NCI-H128 (cell line): Measurements from ENCODE around the gene FAM3A.

ENCODE experiments used
- DNase-seq: peaks from one replicate; lab custom pipeline; 2025; ENCODE audit not compliant: unreplicated experiment; lab: John Stamatoyannopoulos, UW

The FAM3A gene

DNA sequence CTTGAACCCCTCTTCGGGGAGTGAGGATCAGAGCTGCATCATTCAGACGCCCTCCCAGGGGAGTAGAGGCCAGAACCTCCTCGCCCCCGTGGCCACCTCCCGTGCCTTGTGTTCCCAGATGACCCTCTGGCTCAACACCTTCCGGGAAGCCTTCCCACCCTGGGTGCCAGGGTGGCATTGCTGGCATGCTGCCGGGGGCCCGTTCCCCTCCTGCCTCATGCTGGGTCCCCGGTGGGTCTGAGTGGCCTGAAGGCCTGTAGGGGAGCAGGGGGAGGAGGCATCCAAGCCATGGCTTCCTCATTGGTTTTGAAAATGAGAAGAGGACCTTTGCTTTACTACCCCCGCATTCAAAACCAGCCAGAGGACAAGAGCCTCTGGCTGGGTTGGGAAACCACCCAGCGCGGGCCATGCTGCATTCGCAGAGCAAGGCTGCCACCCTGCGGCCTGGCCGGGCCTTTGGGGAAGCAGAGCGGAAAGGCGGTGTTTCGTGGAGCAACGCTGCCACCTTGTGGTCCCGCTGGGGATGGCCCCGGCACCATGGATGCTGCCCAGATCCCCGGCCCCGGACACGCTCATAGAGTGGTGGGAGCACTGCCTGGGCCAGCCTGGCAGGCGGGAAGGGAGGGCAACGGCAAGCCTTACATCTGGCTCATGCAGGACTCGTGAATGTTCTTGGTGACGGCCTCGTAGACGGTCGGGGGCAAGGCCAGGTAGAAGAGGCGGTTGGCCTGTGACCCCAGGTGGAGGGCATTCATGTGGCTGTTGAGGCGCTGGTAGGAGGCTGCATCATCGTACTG is 18.7 kb upstream of the FAM3A start:
- peak; percentile 70 for DNase-seq

DNA sequence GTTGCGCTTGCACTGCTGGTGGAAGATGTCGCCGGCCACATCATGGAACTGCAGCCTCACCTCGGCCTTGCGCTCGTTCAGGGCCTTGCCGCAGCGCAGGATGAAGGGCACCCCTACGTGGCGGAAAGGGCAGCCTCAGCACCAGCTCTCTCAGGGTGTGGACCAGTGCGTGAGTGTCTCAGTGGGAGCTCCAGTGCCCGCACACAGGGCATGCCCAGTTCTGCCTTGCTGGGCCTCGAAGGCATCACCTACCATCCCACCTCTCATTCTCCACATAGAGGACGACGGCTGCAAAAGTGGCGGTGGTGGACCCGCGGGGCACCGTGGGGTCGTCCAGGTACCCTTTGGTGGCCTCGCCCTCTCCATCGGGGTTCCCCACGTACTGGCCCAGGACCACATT is 16.7 kb upstream of the FAM3A start:
- no peak for DNase-seq

- no peak for DNase-seq
These were observed 15.6 kb upstream of the FAM3A start for GRCh38 chrX:154531626-154532025.

GRCh38 chrX:154530286-154530685 is 14.3 kb upstream of the FAM3A start:
- DNase-seq: no peak

DNA sequence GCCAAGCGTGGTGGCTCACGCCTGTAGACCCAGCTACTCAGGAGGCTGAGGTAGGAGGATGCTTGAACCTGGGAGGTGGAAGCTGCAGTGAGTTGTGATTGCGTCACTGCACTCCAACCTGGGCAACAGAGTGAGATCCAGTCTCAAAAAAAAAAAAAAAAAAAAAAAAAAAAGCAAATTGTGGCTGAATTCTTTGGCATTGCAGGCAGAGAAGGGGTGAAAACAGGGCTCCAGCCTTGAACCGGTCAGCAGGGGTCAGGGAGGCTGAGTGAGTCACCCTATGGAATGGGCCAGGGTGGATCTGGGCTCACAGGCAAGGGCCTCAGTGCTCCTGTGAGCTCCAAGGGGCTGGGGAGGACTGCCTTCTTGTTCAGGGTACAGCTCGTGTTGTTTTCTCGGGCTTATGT is 13.2 kb upstream of the FAM3A start:
- DNase-seq: no peak

GRCh38 chrX:154526901-154527675 is 11.1 kb upstream of the FAM3A start:
- DNase-seq: peak; percentile 29

DNA sequence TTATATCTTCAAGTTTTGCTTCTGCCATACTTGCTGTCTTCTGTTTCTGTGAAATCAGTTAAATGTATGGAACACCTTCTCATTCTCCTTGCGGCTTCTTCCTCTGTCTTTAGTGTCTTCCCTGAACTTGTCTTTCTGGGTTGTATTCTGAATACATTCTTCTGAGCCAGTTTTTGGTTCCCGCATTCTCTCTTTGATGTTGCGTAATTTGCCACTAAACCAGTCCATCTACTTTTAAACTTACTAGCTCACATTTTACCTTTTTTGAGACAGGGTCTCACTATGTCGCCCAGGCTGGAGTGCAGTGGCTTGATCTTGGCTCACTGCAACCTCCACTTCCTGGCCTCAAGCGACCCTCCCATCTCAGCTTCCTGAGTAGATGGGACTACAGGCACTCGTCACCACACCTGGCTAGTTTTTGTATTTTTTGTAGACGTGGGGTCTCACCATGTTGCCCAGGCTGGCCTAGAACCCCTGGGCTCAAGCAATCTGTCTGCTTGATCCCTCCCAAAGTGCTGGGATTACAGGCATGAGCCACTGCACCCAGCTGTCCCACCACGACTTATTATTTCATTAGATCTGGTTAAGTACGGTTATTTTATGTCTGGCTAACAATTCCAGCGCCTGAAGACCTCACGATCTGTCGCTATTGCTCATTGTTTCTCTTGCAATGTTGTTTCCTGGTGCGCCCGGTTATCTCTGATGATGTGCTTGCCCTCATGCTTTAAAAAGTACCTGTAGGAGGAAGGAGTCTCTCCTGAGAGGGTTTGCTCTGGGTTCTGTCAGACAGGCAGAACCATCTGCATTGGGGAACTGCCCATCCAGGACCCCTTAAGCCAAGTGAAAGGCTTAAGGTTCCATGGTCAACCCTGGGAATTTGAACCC is 9.8 kb upstream of the FAM3A start:
- DNase-seq: no peak

DNA sequence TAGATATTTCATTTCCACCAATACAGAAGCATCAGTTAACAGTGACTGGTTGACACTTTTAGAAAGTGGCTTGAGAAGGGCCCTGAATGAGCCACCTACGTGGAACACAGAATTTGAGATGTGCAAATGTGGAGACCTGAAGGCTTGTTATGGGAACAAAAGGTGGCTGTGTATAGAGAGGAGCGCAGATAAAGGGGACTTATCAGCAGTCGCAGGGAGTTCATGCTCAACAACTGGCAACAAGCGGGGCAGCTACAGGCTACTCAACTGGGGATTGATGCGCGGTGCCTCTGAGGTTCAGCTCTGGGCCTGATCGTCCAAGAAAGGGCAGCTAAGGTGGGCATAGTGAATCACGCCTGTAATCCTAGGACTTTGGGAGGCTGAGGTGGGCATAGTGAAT is 3.4 kb upstream of the FAM3A start:
- DNase-seq: no peak

DNA sequence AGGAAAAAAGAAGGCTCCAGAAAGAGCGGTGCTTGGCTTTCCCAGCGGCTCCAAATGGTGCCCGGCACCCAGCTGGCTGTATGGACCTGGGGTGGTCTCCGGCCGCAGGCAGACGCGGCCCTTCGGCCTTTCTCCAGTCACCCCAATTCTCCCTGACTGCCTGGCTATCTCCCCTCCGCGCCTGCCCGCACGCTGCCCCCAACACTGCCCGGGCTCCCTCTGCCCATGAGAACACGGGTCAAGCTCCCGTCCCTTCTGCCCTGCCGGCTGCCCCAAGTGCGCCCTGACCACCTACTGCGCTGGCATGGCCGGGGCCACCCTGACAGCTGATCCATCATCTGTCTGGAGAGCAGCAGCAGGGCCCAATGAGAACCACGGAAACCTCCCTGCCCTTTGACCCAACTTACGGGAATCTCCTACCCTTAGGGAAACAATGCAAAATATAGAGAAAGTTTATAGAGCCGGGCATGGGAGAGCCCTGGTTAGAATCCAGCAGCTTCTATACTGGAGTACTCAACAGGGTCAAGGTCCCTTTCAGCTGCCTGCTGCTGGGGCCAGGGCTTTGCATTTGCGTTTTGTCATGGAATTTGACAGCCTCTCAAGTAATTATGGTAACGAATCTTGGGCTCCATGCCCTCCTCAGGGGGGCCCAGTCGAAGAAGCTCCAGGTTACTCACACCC is 1.2 kb upstream of the FAM3A start:
- no peak for DNase-seq

DNA sequence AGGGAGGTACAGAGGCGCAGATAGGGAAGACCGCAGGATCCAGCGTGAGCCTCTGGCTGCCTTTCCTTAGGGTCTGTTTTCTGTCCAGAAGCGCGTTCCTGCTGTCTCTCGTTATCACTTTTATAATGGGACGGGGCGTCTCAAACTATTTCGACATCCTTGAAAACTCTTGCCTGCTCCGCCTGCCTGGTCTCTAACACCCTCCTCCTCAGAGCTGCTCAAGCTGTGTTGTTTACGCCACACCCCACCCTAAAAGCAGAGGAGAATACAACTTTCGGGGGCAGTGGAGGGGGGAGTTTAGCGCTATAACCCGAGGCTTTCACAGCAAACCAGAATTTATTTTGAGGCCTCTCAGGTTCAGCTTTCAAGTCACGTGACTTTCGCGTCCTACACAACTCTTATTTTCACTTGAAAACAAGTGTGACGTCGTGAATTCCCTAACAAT is 646 bp upstream of the FAM3A start:
- no peak for DNase-seq

DNA sequence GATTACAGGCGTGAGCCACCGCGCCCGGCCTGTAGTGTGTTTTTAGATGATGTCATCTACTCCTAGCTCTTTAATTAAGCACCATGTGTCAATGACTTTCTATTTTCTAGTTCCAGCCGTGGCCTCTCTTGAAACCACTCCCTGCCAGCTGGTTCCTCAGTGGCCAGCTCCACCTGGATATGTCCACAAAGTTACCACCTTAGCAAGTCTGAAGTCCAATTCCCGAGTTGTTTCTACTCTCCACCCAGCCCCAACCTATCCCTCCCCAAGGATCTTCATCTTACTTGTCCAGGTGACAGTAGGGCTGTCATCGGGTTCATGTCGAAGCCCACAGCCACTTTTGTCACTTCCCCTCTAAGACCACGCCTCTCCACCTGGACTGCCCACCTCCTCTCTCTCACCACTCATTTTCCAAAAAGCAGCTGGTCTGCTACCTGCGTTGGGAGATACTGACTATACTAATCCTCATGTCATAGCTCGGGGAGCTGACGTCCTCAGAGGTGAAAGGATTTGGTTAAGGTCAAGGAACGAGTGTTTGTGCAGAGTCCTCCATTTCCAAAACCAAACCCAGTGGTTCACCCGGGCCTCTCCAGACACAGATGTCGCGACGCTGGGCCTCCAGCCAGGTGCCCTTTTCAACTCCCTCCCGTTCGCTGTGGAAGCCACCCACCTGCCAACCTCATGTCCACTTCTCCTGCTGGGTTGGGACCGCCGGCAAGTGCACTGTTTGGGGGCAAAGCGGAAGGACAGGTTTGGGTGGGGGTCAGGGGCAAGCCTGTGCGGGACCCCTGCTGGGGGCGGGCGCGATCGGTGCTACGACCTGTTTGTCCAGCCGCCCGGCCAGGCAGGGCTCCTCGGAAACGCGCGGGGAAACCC is 704 bp downstream of the FAM3A start:
- no peak for DNase-seq

DNA sequence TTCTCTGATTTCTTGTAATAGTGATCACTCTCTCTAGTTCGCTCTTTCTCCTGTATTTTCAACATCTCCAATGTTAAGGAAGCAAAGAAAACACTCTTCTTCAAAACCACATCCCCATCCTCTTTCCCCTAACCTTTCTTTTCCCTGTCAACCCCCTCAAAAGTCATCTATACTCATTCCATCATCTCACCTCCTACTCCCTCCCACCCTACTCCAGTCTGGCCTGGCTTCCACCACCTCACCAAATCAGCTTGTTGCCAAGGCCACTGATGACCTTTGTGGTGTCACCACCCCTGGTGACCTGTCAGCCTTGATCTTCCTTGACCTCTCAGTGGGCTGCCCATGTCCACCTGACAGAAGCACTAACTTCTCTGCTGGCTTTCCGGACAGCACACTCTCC is 2.3 kb downstream of the FAM3A start:
- DNase-seq: no peak

DNA sequence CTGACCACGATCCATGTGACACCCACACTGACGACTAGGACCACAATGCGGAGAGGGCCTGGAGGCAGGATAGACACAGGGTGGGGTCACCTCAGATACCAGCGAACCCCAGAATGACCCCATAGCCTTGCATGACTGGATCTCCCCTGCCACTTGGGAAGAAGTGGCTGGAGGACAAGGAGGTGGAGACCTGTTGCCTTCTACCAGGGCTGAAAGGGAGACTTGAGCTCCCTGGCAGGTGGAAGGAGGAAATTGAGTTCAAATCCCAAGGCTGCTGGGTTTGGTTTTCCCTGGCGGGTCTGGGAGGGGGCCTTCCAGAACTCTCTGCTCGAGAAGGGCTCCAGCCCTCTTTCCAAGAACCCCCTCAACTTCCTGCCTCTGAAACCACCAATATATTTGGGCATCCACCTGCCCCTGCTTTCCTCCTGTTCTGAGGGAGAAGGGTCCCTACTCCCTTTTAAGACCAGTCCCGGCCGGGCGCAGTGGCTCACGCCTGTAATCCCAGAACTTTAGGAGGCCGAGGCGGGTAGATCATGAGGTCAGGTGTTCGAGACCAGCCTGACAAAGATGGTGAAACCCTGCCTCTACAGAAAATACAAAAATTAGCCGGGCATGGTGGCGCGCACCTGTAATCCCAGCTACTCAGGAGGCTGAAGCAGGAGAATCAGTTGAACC is 3.0 kb downstream of the FAM3A start:
- DNase-seq: no peak

- no peak for DNase-seq
These were observed 4.3 kb downstream of the FAM3A start for GRCh38 chrX:154511761-154512160.

DNA sequence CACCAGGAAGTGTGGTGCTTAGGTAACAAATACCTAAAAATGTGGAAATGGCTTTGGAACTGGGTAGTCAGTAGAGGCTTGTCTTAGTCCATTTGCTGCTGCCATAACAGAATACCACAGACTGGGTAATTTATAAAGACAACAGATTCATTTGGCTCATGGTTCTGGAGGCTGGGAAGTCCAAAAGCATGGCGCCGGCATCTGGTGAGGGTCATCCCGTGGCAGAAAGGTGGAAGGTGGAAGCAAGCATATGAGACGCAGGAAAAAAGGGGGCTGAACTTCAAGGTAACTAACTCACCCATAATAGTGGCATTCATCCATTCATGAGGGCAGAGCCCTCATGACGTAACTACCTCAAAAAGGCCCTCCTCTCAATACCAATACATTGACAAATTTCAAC is 6.6 kb downstream of the FAM3A start:
- DNase-seq: no peak

DNA sequence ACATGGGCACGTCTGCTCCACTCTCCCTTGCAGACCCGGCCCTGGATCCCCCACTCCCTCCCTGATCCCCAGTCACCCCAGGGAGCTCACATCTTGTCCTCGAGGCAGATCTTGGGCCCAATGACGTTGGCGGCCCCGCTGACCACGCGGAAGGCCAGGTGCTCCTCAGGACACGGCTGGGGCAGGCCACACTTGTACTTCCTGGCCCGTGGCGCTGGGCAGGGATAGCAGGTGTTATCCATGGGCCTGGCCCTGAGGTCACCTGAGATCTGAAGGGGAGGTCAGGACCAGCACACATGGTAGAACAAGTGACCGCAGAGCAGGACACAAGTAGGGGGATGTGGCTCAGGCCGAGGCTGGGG is 7.7 kb downstream of the FAM3A start:
- DNase-seq: no peak

DNA sequence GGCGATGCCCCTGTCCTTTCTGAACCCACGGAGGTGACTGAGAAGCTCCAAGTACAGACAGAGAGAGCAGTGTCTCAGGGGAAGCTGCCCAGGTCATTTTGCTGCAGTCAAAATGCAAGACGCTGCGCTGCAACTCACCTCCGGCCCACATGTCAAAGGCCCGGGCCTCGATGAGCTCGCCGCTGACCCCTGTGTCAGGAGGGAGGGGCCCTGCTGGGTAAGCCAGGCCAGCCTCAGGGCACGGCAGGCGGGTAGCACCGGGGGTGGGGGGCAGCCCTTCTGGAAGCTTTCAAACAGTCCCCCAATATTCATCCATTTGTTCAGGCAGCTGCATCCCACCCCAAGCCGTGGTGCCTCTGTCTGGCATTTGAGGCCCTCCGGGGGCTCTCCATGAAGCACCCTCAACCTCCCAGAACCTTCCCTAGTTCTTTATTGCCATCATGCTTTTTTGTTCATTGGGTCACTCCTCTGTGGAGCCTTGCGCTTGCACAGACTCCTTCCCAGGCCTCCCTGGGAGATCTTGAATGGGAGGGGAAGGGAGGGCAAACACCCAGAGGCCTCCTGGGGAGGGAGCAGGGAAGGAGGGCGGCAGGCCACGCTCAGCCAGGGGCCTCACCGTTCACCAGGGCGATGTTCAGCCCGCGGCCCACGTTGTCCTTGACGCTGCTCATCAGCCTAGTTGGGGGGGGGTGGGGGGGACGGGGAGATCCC is 8.2 kb downstream of the FAM3A start:
- no peak for DNase-seq

GRCh38 chrX:154506483-154507332 is 9.3 kb downstream of the FAM3A start:
- DNase-seq: no peak
